GM12873 (cell line): ENCODE measurements around the gene CDKL1.

Experiments
- CTCF ChIP-seq: IDR thresholded peaks from 2 replicates; pipeline ENCODE4 v1.5.1; 2012; ENCODE audit warnings: low read depth, mild to moderate bottlenecking, moderate library complexity, low read length, control low read depth; ENCODE audit not compliant: insufficient read depth; ENCODE audit errors: missing control alignments

CDKL1 gene

GRCh38 chr14:50344116-50344775, 52.4 kb downstream of the CDKL1 start:
- no peak for TF ChIP-seq CTCF

GRCh38 chr14:50343434-50343833, 53.2 kb downstream of the CDKL1 start:
- no peak for TF ChIP-seq CTCF

- TF ChIP-seq CTCF = peak; percentile 68
Measured at GRCh38 chr14:50342221-50343078, 54.2 kb downstream of the CDKL1 start.

- peak; percentile 48 for TF ChIP-seq CTCF
Measured at GRCh38 chr14:50340963-50341362, 55.7 kb downstream of the CDKL1 start.

GRCh38 chr14:50340045-50340444, 56.6 kb downstream of the CDKL1 start:
- no peak for TF ChIP-seq CTCF

- no peak for TF ChIP-seq CTCF
Measured at GRCh38 chr14:50339178-50339804, 57.4 kb downstream of the CDKL1 start.

- no peak for TF ChIP-seq CTCF
Measured at GRCh38 chr14:50338587-50338986, 58.1 kb downstream of the CDKL1 start.
